ENCODE results near the gene ANO2.

Gene ANO2

GRCh38 chr12:5733136-5733755 is 211.8 kb downstream of the ANO2 start:
- Mint-ChIP-seq H3K27me3 (ENCODE audit: low read depth, poor library complexity) (peaks cover 10% of the 10 kb centered on the region), H3K4me3 (no peak overlapping the region), H3K36me3 (ENCODE audit: low read depth) (no peaks in the 10 kb centered on the region), H3K27ac (no peak overlapping the region), H3K4me1 (peaks cover 36% of the 10 kb centered on the region), H3K9me3 (no peaks in the 10 kb centered on the region)
- TF ChIP-seq CTCF (IDR thresholded peaks at IDR 0.05): no peak
- no peak for DNase-seq

- H3K36me3 Mint-ChIP-seq (ENCODE audit: low read depth): no peaks in the 10 kb centered on the region
- H3K27ac Mint-ChIP-seq: no peak overlapping the region
- TF ChIP-seq CTCF (IDR thresholded peaks at IDR 0.05): no peak
- DNase-seq: no peak
- H3K9me3 Mint-ChIP-seq: no peaks in the 10 kb centered on the region
- peaks cover 24% of the 10 kb centered on the region for H3K4me1 Mint-ChIP-seq
- H3K4me3 Mint-ChIP-seq: no peak overlapping the region
- peaks cover 13% of the 10 kb centered on the region for H3K27me3 Mint-ChIP-seq (ENCODE audit: low read depth, poor library complexity)
These were observed 214.1 kb downstream of the ANO2 start for GRCh38 chr12:5730962-5731361.

GRCh38 chr12:5723711-5724252 is 221.3 kb downstream of the ANO2 start:
- Mint-ChIP-seq H3K27ac (no peak overlapping the region), H3K36me3 (ENCODE audit: low read depth) (no peaks in the 10 kb centered on the region), H3K4me3 (no peak overlapping the region), H3K4me1 (peaks cover 53% of the 10 kb centered on the region), H3K27me3 (ENCODE audit: low read depth, poor library complexity) (peaks cover 12% of the 10 kb centered on the region), H3K9me3 (no peaks in the 10 kb centered on the region)
- TF ChIP-seq CTCF (IDR thresholded peaks at IDR 0.05): no peak
- DNase-seq: no peak

GRCh38 chr12:5723071-5723470 is 222.0 kb downstream of the ANO2 start:
- TF ChIP-seq CTCF (IDR thresholded peaks at IDR 0.05): no peak
- H3K4me3 Mint-ChIP-seq: no peak overlapping the region
- H3K27ac Mint-ChIP-seq: no peak overlapping the region
- H3K9me3 Mint-ChIP-seq: no peaks in the 10 kb centered on the region
- H3K36me3 Mint-ChIP-seq (ENCODE audit: low read depth): no peaks in the 10 kb centered on the region
- H3K27me3 Mint-ChIP-seq (ENCODE audit: low read depth, poor library complexity): peaks cover 15% of the 10 kb centered on the region
- H3K4me1 Mint-ChIP-seq: peaks cover 53% of the 10 kb centered on the region
- DNase-seq: no peak

GRCh38 chr12:5720381-5721005 is 224.6 kb downstream of the ANO2 start:
- Mint-ChIP-seq H3K27ac (no peak overlapping the region), H3K27me3 (ENCODE audit: low read depth, poor library complexity) (peaks cover 16% of the 10 kb centered on the region), H3K4me3 (no peak overlapping the region), H3K4me1 (peaks cover 49% of the 10 kb centered on the region), H3K9me3 (no peaks in the 10 kb centered on the region), H3K36me3 (ENCODE audit: low read depth) (no peaks in the 10 kb centered on the region)
- no peak for DNase-seq
- TF ChIP-seq CTCF (IDR thresholded peaks at IDR 0.05): no peak

- DNase-seq: no peak
- H3K4me3 Mint-ChIP-seq: no peak overlapping the region
- H3K27me3 Mint-ChIP-seq (ENCODE audit: low read depth, poor library complexity): peaks cover 16% of the 10 kb centered on the region
These were observed 226.4 kb downstream of the ANO2 start for GRCh38 chr12:5718680-5719079.

More at GRCh38 chr12:5718680-5719079, 226.4 kb downstream of the ANO2 start:
- Mint-ChIP-seq H3K36me3 (ENCODE audit: low read depth) (no peaks in the 10 kb centered on the region), H3K27ac (no peak overlapping the region), H3K4me1 (peaks cover 31% of the 10 kb centered on the region), H3K9me3 (no peaks in the 10 kb centered on the region)
- no peak for TF ChIP-seq CTCF (IDR thresholded peaks at IDR 0.05)
